GM12801 (cell line): ENCODE data around the gene EEIG2.

Source experiments
- TF ChIP-seq, protein P1 (sequence below): IDR thresholded peaks from one replicate; pipeline ENCODE4 v1.5.1; 2011; ENCODE audit warnings: control low read depth; ENCODE audit not compliant: insufficient read length; ENCODE audit errors: extremely low read depth

Gene EEIG2

DNA sequence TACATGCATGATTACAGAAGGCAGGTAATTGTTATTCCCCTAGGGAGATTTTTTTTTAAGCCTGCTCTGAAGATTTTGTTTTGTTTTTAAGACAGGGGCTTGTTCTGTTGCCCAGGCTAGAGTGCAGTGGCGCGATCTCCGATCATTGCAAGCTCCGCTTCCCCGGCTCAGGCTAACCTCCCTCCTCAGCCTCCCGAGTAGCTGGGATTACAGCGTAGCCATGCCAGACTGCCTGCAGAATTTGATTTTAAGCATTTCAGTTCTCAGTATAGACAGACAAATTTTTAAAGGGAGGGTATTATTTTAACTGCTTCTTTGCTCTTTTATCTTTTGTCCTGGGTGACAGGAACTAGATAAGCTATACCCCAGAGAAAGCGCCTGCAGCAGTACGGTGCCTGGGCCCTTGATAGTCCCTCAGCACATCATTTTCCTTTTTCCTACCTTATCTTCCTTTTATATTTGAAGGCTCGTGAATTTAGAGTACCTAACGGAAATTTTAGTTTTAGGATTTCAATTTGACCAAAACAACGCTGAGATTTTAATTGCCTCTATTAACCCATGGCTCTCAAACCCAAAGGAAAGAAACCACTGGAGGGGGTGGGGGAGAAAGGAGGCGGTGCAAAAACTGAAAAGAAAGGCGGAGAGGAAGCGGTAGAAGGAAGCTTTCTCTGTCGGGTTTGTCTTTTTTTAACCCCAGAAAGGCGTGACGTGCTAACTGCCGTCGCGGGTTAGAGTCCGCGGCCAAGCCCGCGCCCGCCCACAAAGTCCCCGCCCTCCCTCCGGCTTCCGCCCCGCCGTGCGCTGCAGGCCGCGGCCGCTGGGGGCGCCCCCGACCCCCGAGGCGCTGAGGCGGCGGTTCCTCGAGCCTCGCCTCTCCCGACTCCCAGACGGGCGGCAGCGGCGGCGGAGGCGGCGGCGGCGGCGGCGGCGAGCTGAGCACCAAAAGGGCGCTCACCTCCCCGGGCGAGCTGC, at the start of gene EEIG2:
Gene EEIG2, plus strand, starts transcription at position 886 of the 972 bp plus-strand sequence. CDS start 329 bp downstream, outside the sequence.
- TF ChIP-seq, protein P1, sequence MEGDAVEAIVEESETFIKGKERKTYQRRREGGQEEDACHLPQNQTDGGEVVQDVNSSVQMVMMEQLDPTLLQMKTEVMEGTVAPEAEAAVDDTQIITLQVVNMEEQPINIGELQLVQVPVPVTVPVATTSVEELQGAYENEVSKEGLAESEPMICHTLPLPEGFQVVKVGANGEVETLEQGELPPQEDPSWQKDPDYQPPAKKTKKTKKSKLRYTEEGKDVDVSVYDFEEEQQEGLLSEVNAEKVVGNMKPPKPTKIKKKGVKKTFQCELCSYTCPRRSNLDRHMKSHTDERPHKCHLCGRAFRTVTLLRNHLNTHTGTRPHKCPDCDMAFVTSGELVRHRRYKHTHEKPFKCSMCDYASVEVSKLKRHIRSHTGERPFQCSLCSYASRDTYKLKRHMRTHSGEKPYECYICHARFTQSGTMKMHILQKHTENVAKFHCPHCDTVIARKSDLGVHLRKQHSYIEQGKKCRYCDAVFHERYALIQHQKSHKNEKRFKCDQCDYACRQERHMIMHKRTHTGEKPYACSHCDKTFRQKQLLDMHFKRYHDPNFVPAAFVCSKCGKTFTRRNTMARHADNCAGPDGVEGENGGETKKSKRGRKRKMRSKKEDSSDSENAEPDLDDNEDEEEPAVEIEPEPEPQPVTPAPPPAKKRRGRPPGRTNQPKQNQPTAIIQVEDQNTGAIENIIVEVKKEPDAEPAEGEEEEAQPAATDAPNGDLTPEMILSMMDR, result no peak

- TF ChIP-seq, protein P1, result no peak
Measured at GRCh38 chr1:108511764-108512163, 48.1 kb upstream of the EEIG2 start.

DNA sequence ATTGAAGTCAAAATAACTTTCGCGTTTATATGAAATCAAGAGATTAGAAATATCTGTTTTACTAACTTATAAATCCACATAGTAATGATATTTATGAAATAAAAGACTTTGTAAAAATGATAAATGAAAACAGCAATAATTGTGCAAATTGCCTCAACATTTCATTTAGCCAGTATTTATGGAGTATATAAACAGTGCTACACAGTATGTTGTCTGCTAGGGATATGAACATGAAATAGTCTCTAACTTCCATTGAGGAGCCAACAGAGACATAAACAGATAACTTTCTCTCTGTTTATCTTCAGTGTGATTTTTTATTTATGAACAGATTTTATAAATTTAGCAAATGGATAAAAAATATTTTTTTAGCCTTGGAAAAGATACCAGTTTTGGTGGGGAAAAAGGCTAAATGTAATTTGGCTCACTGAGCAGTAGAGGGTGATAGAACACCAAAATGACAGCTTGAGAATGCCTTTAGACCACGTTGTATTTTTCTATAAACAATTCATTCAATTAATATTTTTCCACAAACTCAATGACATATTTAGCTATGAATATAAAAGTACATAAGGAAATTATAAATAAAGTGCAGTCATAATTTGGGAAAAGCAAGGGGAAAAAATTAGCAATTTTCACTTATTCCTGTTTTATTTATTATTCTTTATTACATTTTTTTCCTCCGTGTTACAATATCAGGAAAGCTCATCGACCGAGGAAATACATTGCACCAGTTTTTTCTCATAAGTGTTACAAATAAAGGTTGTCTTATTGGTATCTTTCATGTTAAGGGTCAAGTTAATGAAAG, 47.5 kb upstream of the EEIG2 start:
- TF ChIP-seq, protein P1, result no peak

- TF ChIP-seq, protein P1, result no peak
Measured at GRCh38 chr1:108513044-108513415, 46.9 kb upstream of the EEIG2 start.

- TF ChIP-seq, protein P1, result no peak
Measured at GRCh38 chr1:108521990-108522393, 37.9 kb upstream of the EEIG2 start.

DNA sequence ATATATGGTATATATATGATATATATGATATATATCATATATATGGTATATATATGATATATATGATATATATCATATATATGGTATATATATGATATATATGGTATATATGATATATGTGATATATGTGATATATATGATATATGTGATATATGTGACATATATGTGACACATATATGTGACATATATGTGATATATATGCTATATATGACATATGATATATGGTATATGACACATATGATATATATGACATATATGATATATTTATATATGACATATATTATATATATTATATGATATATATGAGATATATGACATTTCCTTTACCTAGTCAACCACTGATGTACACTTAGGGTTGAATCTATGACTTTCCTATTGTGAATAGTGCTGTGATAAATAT, 36.1 kb upstream of the EEIG2 start:
- TF ChIP-seq, protein P1, result no peak

GRCh38 chr1:108524676-108525075, 35.2 kb upstream of the EEIG2 start:
- TF ChIP-seq, protein P1, result no peak
